C1 segment of cervical spinal cord (tissue), 14 donors: Measurements from ENCODE around the gene ADAR.

ENCODE experiments used
- DNase-seq, 14 donors: peaks; one replicate each; lab custom pipeline; 2025; lab: John Stamatoyannopoulos, UW

The ADAR gene

DNA sequence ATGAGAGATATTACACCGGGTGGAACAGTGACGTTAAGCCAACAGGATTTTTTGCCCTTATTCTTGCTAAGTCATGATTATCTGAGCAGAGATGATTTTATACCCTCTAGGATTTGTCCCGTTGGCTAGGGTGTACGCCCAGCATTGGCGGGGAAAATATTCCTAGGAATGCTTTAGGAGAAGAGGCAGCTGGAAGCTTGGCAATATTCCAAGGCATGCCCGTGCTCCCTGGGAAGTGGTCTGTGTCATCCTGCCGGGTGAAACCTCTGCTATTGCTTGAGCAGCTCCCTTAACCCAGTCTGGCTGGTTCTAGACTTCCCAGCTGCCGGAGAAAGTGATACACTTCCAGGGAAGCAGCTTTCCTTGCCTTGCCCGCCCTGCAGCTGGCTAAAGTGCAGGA lies 24.2 kb downstream of the ADAR start:
- DNase-seq: no peak

GRCh38 chr1:154582885-154583284 lies 25.1 kb downstream of the ADAR start:
- DNase-seq: no peak

DNA sequence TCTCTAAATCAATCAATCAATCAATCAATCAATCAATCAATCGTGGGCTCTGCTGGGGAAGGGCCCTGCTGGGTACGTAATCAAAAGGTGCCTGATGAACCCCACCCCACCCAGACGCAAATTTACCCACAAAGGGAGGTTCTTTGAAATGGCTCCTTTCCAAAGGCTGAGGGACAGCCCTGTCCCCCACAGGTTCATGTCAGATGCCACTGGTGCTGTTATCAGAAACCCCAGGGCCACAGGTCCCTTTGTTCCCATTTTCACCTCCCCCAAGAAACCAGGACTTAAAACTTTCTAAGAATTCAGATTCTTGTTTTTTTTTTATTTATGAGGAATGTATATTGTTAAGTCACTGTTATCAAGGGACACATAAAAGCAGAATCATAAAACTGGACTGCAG lies 26.2 kb downstream of the ADAR start:
- no peak for DNase-seq

DNA sequence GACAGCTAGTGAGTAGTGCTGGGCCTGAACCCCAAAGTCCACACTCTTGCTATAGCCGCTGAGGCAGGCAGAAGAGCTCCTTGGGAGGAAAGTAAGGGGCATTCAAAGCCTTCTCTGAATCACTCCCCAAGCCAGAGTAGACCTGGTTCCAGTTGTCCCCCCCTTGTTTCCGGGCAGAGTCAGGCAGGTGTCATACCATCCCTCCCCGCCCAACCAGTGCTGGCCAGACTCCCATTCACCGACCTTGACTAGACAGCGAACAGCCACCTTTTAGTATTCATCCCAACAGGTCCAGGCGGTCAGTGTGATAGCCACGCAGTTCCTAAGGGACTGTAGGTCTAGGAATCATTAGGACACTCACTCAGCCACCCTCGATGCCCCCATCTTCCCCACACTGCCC lies 28.6 kb downstream of the ADAR start:
- DNase-seq: no peak

GRCh38 chr1:154578058-154578418 lies 29.9 kb downstream of the ADAR start:
- DNase-seq: no peak

- DNase-seq: no peak
Observed at GRCh38 chr1:154577346-154578057, 30.5 kb downstream of the ADAR start.

GRCh38 chr1:154575951-154576566 lies 31.9 kb downstream of the ADAR start:
- DNase-seq: no peak

GRCh38 chr1:154575147-154575927 lies 32.6 kb downstream of the ADAR start:
- no peak for DNase-seq

DNA sequence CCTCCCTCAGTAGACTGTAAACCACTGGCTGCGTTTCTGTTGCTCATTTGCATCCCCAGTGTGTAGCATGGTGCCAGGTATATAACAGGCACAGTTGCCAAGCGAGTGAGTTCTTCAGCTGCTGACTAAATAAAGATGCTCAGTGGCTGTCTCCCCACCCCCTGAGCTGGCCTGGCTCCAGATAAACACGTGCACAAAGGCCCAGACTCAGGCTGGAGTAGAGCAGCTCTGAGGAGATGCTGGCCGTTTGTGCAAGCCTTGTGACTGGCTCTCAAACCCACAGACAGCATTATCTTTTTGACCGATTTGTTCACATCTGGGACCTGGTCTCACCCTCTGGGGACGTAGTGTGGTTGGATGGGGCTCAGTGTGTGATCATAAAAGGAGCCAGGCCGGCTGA lies 33.3 kb downstream of the ADAR start:
- no peak for DNase-seq

DNA sequence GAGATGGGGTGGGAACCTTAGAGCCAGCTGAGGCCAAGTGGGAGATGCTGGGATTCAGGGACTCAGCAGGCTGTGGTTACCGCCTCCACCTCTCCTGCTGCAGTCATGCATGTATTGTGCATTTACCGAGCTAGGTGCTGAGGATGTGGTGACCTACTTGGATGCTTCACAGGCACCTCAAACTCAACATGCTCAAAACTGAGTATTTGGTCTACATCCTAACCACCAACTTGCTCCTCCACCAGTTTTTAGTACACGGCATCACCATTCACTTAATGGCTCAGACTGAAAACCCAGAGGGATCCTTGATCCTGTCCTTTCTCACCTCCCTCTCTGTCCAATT lies 34.8 kb downstream of the ADAR start:
- peak in 1 of 14 donors; percentile 66 for DNase-seq

GRCh38 chr1:154572468-154573167 lies 35.4 kb downstream of the ADAR start:
- peak in 1 of 14 donors; percentile 66 for DNase-seq

GRCh38 chr1:154571964-154572288 lies 36.1 kb downstream of the ADAR start:
- no peak for DNase-seq

GRCh38 chr1:154571244-154571963 lies 36.6 kb downstream of the ADAR start:
- DNase-seq: no peak

DNA sequence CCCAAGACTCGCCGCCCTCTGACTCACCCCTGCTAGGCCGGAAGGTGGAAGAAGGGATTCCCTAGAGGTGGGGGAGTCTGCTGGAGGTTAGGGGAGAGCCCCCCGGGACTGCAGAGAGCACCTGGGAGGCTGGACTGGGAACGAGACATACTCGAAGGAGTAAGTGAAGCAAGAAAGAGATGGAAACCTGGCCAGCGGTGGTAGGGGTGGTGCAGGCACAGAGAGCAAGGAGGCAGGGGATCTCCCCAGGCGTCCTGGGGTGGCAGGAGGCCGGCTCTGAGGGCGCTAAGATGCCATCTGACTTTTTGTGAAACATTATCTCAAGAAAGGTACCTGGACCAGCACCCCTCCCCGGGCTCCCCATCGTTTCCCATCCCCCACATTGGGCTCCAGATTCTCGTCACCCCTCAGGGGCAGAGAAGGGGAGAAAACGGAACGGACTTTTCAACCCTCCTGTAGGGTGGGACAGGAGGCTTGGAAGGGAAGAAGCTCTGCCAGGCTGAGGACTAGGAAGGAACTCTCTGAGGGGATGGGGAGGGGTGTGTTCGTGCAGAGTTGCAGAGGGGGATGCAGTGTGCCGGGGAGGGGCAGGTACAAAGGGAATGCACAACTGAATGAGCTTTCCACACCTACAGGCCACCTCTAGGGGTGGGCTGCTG lies 39.7 kb downstream of the ADAR start:
- no peak for DNase-seq

- DNase-seq: peak in 8 of 14 donors; percentile 21 to 75 (median 32)
Observed at GRCh38 chr1:154567386-154568156, 40.4 kb downstream of the ADAR start, which contains the start of gene CHRNB2. Gene CHRNB2 (plus strand): TSS chr1:154567778. CDS start chr1:154568045, 267 bp downstream.

GRCh38 chr1:154565876-154566275 lies 42.1 kb downstream of the ADAR start:
- DNase-seq: no peak

GRCh38 chr1:154559466-154560044 lies 48.4 kb downstream of the ADAR start:
- peak in 13 of 14 donors; percentile 17 to 90 (median 81) for DNase-seq

DNA sequence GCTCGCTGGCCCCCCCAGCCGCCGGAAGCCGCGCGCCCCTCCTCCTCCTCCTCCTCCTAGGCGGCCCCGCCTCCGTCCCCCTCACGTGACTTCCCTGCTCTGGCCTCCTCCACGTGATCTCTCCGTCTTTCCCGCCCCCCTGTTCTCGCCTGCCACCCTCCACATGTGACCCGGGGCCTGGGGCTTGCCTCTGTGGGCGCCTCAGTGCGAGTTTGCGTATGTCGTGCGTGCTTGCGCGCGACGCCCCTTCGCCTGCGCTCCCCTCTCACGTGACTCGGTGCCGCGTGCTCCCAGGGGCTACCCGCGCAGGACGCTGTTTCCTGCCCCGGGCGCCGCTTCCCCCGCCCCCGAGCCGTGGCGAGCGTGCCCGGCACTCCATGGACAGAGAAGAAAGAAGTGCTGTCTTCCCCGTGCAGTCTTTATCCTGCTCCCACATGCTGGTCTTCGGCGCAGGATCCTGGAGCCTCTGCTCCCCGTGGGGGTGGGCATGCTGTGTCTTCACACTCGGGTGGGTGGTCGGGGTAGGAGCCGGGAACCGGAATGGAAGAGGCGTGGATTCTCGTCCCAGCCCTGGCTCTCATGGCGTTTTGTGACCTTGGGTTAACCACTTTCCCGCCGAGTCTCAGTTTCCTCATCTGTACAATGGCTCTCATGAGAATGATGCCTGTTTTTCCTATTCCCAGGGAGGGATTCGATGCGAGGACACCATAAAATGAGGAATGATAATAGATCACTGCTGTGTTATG lies 49.1 kb downstream of the ADAR start:
- DNase-seq: peak; percentile 91 to 99 (median 98)
